Activated CD8-positive, alpha-beta memory T cell treated with anti-CD3 and anti-CD28 coated beads for 48 hours (primary cell): ENCODE data around the gene CDRT4.

Experiments used
- DNase-seq, 3 experiments: peaks; one replicate each; pipeline ENCODE4 v3.0.0-alpha.2; 2020; ENCODE audit warnings: low read depth in 2 of 3, low spot score in 2 of 3

The CDRT4 gene

DNA sequence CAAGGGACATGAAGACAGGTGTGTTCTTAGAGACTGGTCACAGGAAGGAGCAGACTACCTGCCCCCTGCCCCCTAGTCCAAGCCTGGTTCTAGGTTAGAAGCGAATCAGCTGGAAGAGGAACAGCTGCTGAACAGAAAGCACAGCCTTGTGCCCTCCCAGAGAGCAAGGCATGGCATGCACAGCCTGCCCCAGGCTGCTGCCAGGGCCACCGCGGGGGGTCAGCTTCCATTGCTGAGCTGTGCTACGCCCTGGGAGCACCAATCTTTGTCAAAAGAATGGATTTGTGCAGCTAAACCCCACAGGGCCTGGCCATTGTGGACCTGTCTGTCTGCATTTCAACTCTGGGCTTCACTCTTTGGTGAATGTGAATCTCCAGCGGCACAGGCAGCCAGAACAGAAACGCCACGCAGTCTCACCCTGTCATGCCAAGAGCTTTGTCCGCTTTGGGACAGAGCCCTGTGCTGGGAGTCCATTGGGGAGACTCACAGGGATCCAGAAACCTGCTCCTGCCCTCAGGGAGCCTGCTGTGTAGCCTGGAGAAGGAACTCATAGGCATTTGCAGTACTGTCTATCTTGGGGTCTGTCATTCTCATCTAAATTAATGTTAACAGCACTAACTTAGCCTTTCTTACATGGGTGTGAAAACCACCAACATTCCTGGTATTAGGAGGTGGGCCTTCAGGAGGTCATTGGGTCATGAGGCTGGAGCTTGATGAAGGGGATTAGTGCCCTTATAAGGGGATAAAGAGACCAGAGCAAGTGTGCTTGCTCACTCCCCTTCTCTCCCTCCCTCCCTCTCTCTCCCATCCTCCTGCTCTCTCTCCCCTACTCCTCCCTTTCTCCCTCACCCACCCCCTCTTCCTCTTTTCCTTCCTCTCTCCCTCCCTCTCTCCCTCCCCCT is 25.6 kb upstream of the CDRT4 start:
- no peak for DNase-seq

DNA sequence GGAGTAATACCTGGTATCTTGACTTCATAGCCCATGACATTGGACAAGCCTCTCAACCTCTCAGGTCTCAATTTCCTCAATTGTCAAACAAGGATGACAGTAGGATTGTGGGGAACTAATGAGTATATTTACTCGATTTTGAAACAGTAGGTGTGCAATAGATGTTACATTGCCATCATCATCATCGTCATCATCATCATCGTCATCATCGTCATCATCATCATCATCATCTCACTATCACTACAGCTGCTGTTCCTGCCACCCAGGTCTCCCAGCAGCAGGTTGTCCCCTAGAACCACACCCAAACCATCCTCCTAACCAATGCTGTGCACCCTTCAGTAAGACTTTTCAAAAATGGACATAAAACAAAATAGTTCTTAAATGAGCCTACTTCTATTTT is 24.8 kb upstream of the CDRT4 start:
- no peak for DNase-seq

DNA sequence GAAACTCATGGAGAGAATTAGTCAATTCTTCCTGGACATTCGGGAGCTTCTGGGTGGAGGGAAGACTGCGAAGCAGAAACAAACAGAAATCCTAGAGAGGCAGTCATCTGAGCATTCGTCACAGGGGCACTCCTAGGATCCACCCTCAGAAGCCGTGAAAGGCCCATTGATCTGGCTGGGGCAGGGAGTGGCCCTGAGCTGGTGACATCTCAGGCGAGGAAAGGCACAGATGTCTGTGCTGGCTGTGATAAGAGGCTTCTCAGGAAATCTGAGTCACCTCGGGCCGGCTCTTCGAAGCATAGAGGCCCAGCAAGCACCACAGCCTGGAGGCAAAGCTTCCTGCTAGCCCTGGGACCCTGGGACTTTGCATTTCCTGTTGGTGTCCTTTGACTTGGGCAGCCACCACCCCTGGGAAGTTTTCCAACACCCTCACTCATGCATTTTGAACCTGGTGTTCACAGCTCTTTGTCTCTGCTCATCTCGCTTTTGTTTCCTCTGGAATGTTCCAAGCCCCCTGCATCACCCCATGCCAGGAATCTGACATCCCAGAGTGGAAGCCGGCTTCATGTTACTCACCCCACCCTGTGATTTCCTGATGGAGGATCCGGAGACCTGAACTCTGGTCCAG is 23.3 kb upstream of the CDRT4 start:
- DNase-seq, result peak in 1 of 3 experiments; percentile 25

DNA sequence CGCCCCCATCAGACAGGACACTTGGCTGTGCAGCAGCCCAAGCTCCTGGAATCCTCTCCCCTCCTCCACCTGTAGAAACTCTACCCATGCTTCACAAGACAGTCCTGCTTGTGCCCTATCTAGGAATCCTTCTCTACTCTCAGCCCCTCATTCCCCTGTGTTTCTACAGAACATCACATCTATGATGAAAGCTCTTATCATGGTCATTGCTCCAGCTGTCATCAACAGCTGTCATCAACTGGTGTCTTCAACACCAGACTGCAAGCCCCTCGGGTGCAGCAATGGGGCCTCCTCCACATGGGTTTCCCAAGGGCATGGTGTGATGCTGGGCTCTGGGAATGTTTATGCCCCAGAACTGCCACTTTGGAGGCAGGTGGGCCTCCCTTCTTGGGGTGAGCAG is 21.1 kb upstream of the CDRT4 start:
- DNase-seq, result no peak

DNA sequence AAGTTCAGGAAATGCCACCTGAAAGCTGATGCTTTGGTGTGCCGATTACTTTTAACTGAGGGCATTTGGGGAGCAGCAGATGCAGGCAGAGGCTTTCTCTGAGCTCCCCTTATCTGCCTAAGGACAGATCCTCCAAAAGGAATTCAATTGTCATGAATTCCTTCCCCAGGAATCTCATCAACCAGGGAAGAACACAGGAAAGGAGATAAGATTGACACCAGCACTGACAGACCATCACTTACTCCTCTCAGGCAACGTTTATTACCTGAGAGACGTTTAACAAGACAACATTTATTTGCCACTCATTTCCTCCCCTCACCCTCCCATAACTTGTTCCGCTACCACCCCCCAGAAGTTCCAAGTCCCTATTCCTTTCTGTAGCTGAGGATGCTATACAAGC is 17.6 kb upstream of the CDRT4 start:
- no peak for DNase-seq

DNA sequence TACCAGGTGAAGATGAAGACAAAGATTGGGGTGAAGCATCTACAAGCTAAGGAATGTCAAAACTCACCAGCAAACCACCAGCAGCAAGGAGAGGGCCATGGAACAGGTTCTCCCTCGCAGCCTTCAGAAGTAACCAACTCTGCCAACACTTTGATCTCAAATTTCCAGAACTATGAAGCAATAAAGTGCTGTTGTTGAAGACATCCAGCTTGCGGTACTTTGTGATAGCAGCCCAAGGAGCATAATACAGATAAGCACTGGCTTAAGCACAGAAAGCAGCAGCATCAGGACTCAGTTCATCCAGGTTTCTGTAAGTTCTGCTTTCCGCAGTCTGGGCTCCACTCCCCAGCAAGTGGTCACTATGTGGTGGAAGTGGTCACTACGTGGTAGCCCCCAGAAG is 16.0 kb upstream of the CDRT4 start:
- no peak for DNase-seq

DNA sequence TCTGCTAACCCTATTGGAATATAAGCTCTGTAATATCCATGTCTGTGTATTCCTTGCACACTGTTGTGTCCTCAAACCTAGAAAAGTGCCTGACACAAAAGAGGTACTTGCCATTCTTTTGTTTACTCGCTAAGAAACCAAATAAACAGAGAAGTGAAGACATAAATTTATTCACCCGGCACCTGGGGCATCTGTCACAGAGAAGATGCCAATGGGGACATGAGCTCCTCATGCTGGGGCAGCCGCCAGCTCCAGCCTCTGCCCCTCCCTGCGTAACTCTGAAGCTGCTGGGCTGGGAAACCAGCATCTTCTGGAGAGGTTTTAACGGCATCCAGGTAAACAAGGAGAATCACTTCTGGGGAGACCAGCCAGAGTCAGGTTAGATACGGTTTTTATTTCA is 15.1 kb upstream of the CDRT4 start:
- DNase-seq, result no peak

DNA sequence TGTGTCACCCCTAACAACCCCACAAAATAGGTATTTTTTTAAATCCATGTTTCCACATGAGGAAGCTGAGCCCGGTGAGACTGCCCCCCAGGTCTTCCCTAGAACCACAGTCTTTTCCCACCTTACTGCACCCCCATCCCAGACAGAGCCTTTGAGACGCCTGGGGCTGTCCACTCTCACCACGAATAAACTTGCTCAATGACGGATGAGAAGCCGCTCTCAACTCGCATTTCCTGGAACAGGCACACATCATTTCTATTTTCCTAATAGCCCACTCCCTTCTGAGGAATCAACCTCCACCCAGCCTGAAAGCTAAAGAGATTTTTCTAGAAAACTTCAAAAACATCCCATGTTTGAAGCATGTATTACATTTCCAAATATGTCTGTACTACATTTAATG is 14.1 kb upstream of the CDRT4 start:
- DNase-seq, result no peak

DNA sequence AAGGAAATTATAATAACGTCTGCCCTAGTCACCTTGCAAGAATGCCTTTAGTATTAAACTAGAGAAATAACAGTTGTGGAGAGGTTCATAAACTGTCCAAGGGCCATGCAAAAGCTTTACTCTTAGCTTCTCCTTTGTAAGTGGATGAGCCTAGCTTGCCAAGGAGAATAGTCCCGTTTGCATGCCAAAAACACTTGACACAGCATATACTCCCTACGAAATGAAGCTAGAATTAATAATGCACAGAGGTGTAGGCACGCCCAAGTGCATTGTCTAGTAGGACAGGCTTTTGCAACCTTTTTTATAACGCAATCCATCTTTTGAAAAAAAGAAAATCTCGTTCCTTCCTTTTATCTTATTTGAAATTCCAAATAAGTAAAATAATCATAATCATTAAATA is 12.8 kb upstream of the CDRT4 start:
- DNase-seq, result no peak

DNA sequence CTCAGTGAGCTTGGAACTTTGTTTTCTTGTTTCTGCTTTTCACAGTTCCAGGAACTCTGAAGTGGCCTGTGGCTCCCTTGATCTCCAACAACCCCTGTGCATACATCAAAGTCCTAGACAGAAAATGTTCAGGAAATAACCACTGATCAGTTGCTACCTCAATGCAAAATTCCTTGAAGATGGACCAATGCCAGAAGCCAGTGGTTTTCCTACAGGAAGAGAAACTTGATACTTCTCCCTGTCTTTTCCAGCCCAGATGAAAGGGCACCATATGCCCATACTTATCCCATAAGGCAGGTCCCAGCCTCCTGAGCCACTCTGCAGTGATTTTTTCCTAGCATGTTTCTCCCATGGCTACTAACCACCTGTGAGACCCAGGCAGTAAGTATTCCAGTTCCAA is 12.3 kb upstream of the CDRT4 start:
- DNase-seq, result no peak

DNA sequence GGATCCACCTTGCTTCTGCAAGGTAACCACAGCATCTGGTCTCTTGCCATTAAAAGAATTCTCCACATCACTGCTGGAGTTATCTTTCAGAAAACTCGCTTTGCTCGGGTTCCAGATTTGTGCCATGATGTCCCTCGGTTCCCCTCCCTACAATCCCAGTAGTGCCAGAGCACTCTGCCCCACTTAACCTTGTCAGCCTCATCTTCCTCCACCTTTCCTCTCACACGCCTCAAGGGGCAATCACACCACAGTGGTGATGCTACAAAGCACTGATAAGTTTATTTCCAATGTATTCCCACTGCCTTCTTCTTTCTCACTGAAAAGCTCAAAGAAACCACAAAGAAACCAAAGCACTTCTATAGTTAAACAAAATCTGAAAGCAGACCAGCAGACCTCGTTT is 11.4 kb upstream of the CDRT4 start:
- no peak for DNase-seq

DNA sequence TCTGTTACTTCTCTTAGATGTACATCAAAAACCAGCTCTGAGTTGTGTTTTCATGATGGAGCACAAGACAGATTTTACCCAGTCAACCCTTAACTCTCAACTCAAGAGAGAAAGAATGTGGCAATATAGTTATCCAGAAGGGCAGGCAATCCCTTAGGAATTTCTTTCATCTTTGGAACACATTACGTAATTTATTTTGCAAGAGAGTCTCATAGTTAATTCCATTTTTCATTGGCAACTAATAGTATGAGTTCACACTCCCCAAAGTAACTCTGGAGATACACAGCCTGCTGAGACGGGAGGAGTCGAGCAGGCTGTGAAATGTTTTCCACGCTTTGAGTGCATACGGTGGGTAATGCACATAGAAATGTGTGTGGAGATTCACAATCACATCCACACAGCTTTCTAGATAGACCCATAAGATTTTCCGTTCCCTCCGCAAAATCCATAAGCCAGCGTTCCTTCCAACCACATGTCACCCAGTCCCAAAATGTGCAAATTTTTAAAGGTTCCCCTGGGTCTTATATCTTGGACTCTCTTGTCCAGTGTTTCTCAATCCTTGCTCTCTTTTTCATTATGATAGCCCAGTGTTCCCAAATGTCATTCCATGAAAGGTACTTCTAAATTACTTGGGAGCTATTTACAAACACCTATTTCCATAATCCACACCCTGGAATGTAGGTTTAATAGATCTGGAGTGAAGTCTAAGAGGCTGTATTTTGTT is 8.4 kb upstream of the CDRT4 start:
- DNase-seq, result no peak

DNA sequence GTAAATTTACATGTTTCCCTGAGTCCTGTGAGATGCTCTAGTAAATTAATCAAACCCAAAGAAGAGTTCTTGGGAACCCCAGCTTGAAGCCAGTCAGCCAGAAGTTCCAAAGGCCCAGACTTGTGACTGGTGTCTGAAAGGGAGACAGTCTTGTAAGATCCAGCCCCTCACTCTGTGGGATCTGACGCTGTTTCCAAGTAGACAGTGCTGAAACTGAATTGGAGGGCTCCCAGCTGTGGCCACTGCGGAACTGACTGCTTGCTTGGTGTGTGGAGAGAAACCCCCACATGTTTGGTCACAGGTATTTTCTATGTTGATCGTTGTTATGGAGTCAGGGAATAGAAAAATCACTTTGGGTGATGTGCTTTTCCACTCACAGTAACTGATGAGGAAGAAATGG is 5.5 kb upstream of the CDRT4 start:
- DNase-seq, result no peak

DNA sequence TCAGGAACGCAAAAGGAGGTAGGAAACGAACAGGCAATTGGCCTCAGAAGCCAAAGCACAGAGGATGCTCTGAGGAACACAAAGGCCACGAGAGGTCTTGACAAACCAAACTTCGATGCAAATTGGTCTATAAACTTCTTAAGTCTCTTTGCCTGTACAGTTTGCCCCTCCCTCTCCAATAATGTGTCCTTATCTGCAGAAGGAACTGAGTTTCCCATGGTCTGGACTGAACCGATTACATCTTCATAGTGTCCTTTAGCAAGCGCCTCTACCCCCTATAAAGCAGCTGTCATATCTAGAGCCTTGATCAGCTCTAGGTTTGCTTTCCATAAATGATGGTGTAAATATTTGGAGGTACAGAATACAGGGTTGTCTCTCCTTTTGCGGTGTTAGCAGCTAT is 3.1 kb upstream of the CDRT4 start:
- DNase-seq, result no peak

DNA sequence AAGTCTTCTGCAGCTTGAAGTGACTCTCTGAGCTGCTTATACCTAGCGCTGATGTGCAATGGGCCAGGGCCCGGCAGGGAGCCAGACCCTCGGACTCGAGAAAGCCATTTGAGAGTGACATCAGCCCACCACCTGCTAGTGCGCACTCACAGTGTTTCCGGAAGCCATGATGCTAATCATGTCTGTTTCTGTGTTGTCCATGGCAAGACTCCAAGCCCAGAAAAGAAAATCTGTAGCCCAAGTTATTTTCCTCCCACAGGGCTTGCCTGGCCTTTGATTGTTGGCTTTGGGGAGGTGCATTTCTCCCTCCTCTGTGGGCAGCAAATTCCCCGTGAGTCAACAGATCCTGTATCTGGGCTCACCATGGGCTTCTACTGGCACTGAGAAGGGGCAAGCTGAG is 1.8 kb upstream of the CDRT4 start:
- no peak for DNase-seq

DNA sequence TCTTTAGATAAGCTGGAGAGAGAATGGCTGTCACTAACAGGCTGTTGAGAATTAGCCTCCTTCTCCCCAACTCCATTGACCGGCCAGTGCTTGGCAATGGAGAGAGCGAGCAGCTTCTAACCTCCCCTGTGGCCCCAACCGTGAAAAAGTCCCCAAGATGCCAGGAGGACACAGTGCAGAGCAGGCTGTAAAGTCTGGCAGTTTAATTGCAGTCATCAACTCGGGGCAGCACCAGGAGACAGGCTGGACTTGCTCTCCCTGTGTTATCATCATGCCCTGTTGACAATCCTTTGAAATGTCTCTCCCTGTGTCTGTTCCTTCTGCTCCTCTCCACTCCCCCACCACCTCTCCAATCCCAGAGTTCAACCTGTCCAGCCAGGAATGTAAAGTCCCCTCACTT is 705 bp upstream of the CDRT4 start:
- DNase-seq, result no peak

DNA sequence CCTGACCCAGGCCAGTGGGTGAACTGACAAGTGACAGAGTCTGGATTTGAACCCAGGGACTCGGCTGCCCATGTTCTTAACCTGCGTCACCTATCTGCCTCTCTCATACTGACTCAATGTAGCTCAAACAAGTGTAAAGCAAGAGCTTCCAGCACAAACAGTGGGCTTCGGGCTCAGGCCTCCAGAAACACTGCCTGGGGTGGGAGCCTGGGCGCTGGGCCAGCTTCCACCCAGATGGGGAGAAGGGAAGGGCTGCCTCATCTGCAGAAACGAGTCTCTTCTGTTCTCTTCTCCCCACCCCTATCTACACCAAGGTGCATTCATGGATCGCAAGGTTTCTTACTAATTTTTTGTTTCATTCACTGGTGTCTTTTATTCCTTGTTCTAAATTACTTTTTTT is 1.3 kb downstream of the CDRT4 start:
- DNase-seq, result no peak

DNA sequence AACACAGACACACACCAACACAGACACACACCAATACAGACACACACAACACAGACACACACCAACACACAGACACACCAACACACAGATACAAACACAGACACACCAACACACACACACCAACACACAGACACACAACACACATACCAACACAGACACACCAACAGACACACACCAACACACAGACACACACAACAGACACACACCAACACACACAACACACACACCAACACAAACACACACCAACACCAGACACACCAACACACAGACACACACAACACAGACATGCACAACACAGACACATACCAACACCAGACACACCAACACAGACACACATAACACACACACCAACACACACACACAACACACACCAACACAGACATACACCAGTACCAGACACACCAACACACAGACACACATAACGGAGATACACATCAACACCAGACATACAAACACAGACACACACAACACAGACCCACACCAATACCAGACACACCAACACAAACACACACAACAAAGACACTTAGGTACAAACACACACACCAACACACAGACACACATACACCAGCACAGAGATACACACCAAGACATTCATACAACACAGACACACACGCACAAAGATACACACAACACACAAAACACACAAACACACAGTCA is 2.2 kb downstream of the CDRT4 start:
- no peak for DNase-seq

DNA sequence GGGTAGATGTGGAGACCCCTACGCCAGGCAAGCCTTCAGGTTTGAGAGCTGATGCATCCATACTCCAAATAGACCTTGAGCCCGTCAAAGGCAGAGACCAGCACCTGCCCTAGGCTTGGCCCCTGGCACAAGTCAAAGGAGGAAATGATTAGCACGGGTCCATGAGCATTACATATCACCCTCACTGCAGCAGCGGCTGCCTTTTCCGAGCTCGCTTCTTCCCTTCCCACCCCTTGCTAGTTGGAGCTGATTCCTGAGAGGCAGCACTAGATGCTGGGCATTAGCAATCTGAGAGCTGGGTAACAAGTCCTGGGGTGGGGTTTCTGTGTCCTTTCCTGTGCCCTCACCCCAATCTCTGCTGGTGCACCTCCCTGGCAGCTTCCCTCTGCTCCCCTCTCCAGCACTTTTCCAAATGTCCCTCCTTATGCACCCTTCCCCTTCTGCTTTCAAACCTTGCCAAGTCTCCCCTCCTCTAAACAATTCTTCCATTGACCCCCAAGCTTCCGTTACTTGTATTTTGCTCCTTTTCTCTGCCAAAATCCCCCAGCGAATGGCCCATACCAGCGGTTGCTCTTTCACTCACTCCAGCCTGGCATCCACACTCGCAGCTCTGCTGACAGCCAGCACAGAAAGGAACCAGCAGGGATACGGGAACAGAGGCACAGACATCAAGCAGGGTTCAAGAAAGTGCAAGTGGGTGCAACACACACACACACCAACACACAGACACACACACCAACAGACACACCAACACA is 3.0 kb downstream of the CDRT4 start:
- DNase-seq, result no peak

DNA sequence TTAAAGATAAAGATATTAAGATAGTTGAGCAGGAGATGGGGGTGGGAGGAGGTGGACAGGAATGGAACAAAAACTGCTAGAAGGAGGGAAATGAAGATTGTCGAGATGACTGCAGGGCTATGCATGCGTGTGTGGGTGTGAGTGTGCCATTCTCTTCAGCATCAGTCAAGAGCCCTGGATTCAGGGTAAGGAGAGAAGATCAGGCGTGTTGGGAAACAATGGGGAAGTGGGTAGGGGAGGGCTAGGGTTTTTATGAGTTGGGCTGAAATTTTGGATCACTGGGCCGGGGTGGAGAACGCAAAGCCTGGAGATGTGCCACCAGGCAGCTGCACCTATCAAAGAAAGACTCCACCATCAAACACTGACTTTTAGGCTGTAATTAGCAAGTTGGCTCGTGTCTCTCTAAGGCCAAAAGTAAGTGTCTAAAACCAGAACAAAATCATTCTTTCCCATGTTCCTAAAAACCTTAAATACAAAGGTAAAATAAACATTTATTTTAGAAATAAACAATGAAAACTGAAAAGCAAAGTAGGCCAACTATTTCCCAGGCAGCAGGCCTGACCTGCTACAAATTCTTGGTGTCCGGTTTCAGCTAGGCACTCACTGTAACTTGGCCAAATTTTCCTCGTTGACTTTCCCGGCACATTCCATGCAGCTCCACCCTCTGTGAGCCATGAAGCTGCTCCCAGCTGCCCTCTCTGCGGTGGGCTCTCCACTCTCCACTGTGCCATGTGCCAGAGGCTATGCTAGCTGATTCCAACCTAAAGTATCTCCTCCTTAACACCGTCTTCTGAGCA is 4.2 kb downstream of the CDRT4 start:
- no peak for DNase-seq
